HepG2 (cell line): Measurements from ENCODE around the gene GDAP1L1. TPM values are rescaled to one million over a fixed set of nuclear protein-coding genes. Genes with fewer than 3 reads are reported as not detected.
A peak's percentile ranks its signal among the peaks of the same experiment; 100 is the strongest.

Source experiments
- ARID2 ChIP-seq: sonication (generic); formaldehyde crosslinking; IDR thresholded peaks from 2 replicates; pipeline ENCODE4 v1.8.1; 2022; ENCODE audit warnings: mild to moderate bottlenecking, missing genetic modification reagents, borderline replicate concordance
- ATF4 ChIP-seq, 2 experiments: fragments of 450-650 bp in 1 of 2; sonication (generic) in 1 of 2; formaldehyde crosslinking; IDR thresholded peaks; 2 replicates each; pipeline versions ENCODE4 v1.5.0 to v1.8.0; 2020 to 2022; ENCODE audit warnings: mild to moderate bottlenecking in 1 of 2, missing genetic modification reagents in 1 of 2
- IKZF5 ChIP-seq: IDR thresholded peaks from 2 replicates; pipeline ENCODE4 v1.6.1; 2018; ENCODE audit warnings: missing genetic modification reagents, mild to moderate bottlenecking, missing compliant biosample characterization
- MAZ ChIP-seq, 2 experiments: sonication (generic) in 1 of 2; formaldehyde crosslinking in 1 of 2; IDR thresholded peaks; 2 replicates each; pipeline versions ENCODE4 v1.5.0 to v1.6.1; 2012 to 2020; ENCODE audit warnings: low read depth in 2 of 2, mild to moderate bottlenecking in 2 of 2, borderline replicate concordance in 1 of 2, improper control_type of control experiment in 1 of 2, low read length in 1 of 2, missing genetic modification reagents in 1 of 2, moderate library complexity in 1 of 2
- NCOA5 ChIP-seq: sonication (generic); formaldehyde crosslinking; IDR thresholded peaks from 2 replicates; pipeline ENCODE4 v1.4.0; 2020; ENCODE audit warnings: missing genetic modification reagents
- POLR2A ChIP-seq, 2 experiments: IDR thresholded peaks; 2 replicates each; pipeline ENCODE4 v1.6.1; 2011; ENCODE audit warnings: low read depth in 2 of 2, low read length in 2 of 2, mild to moderate bottlenecking in 1 of 2, moderate library complexity in 1 of 2; ENCODE audit not compliant: insufficient read depth in 1 of 2
- RFXANK ChIP-seq: IDR thresholded peaks from 2 replicates; pipeline ENCODE4 v1.6.1; 2016
- XBP1 ChIP-seq: sonication (generic); formaldehyde crosslinking; IDR thresholded peaks from 2 replicates; pipeline ENCODE4 v1.5.0; 2020; ENCODE audit warnings: missing genetic modification reagents
- ZBTB39 ChIP-seq: sonication (generic); formaldehyde crosslinking; IDR thresholded peaks from 2 replicates; pipeline ENCODE4 v1.5.0; 2020; ENCODE audit warnings: missing genetic modification reagents
- ZBTB8A ChIP-seq: sonication (generic); formaldehyde crosslinking; IDR thresholded peaks from 2 replicates; pipeline ENCODE4 v1.4.0; 2020; ENCODE audit warnings: mild to moderate bottlenecking, low read depth, missing genetic modification reagents, borderline replicate concordance
- ZFX ChIP-seq: sonication (generic); formaldehyde crosslinking; IDR thresholded peaks from 2 replicates; pipeline ENCODE4 v1.4.0; 2020; ENCODE audit warnings: mild to moderate bottlenecking, low read depth, missing genetic modification reagents, moderate library complexity
- ZNF691 ChIP-seq: sonication (generic); formaldehyde crosslinking; IDR thresholded peaks from 2 replicates; pipeline ENCODE4 v1.4.0; 2020; ENCODE audit warnings: missing genetic modification reagents, low read depth, mild to moderate bottlenecking, borderline replicate concordance
- ZNF777 ChIP-seq: sonication (generic); formaldehyde crosslinking; IDR thresholded peaks from 2 replicates; pipeline ENCODE4 v1.4.0; 2020; ENCODE audit warnings: missing genetic modification reagents
- polyA plus RNA-seq, 8 experiments: library from polyadenylated mRNA; depleted of rRNA in 3 of 8; stranded (reverse) in 7 of 8; unstranded in 1 of 8; fragments of >200 nt; fragmentation: Illumina TruSeq in 4 of 8; extraction: Trizol in 4 of 8; gene quantifications; 2 replicates each; pipeline versions ENCODE4 v1.2.1 to v1.2.3, GENCODE V29; 2011 to 2016; ENCODE audit warnings: low read depth in 4 of 8, missing spikeins in 1 of 8, mixed read lengths in 1 of 8; ENCODE audit not compliant: insufficient read depth in 1 of 8
- total RNA-seq, 5 experiments: library from RNA; depleted of rRNA; stranded (reverse); fragments of >200 nt; fragmentation: Illumina TruSeq; extraction: Trizol; gene quantifications; 2 replicates each; pipeline ENCODE4 v1.2.3, GENCODE V29; 2016; ENCODE audit warnings: low read depth in 1 of 5
- TF ChIP-seq, protein P1 (sequence below): sonication (generic); formaldehyde crosslinking; IDR thresholded peaks from 2 replicates; pipeline ENCODE4 v1.4.0; 2020; ENCODE audit warnings: mild to moderate bottlenecking, missing genetic modification reagents
- TF ChIP-seq, protein P2 (sequence below): sonication (generic); formaldehyde crosslinking; IDR thresholded peaks from 2 replicates; pipeline ENCODE4 v1.8.1; 2023; ENCODE audit warnings: mild to moderate bottlenecking, missing genetic modification reagents

Gene GDAP1L1
- total and polyA plus RNA-seq, 2 of the 13 experiments (the other 11 are each of a cell fraction or from before 2014, with no cell fraction given) = 0.04 TPM; not detected in 1

DNA sequence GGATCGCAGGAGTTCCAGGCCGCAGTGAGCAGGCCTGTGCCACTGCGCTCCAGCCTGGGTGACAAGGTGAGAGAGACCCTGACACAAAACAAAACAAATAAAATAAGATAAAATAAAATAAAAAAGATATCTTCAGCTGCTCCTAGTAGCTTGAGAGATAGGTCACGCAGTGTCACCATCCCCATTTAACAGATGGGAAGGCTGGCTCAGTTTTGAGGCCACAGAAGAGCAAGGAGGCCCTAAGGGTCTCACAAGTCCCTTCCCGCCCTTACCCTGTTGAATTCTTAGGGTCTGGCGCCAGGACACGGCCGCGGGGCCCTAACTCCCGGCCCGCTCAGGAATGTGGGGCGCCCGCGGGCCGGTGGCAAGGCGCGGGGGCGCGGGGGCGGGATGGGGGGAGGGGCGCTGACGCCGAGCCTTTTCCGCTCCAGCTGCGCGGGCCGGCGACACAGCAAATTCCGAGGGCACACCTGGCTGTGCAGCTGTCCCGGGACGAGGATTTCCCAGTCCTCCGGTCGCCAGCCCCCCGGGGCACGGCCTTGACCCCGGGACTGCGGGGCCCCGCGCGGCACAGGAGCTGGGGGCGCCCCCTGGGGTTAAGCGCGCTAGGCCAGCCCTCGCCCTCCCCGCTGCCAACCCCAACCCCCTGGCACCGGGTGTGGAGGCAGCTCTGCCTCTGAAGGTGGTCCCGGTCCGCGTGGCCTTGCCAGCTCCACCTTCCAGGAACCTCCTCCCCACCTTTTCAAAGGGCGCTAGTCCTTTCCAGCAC lies 79.5 kb downstream of the GDAP1L1 start (continued):
- TF ChIP-seq, protein P1, sequence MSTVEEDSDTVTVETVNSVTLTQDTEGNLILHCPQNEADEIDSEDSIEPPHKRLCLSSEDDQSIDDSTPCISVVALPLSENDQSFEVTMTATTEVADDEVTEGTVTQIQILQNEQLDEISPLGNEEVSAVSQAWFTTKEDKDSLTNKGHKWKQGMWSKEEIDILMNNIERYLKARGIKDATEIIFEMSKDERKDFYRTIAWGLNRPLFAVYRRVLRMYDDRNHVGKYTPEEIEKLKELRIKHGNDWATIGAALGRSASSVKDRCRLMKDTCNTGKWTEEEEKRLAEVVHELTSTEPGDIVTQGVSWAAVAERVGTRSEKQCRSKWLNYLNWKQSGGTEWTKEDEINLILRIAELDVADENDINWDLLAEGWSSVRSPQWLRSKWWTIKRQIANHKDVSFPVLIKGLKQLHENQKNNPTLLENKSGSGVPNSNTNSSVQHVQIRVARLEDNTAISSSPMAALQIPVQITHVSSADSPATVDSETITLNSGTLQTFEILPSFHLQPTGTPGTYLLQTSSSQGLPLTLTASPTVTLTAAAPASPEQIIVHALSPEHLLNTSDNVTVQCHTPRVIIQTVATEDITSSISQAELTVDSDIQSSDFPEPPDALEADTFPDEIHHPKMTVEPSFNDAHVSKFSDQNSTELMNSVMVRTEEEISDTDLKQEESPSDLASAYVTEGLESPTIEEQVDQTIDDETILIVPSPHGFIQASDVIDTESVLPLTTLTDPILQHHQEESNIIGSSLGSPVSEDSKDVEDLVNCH (CRISPR knock-in tag) = no peak
- TF ChIP-seq ARID2 (CRISPR knock-in tag) = 0 out of 2 replicates have a peak, but pooled peaks have one; percentile 40
- no peak for TF ChIP-seq ZNF777 (CRISPR knock-in tag)
- TF ChIP-seq, protein P2, sequence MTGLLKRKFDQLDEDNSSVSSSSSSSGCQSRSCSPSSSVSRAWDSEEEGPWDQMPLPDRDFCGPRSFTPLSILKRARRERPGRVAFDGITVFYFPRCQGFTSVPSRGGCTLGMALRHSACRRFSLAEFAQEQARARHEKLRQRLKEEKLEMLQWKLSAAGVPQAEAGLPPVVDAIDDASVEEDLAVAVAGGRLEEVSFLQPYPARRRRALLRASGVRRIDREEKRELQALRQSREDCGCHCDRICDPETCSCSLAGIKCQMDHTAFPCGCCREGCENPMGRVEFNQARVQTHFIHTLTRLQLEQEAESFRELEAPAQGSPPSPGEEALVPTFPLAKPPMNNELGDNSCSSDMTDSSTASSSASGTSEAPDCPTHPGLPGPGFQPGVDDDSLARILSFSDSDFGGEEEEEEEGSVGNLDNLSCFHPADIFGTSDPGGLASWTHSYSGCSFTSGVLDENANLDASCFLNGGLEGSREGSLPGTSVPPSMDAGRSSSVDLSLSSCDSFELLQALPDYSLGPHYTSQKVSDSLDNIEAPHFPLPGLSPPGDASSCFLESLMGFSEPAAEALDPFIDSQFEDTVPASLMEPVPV (CRISPR knock-in tag) = 0 out of 2 replicates have a peak, but pooled peaks have one; percentile 39
- TF ChIP-seq ATF4 (CRISPR knock-in tag; IDR thresholded peaks at IDR 0.05) = no peak
- TF ChIP-seq IKZF5 (CRISPR knock-in tag) = no peak
- no peak for TF ChIP-seq ZNF691 (CRISPR knock-in tag)
- no peak for TF ChIP-seq MAZ (IDR thresholded peaks at IDR 0.05; ENCODE audit: borderline replicate concordance, low read depth, low read length)
- TF ChIP-seq MAZ (CRISPR knock-in tag; IDR thresholded peaks at IDR 0.05; ENCODE audit: low read depth) = peak; percentile 55; the same call in 1 of the 2 replicates
- no peak for TF ChIP-seq ZBTB39 (CRISPR knock-in tag)
- TF ChIP-seq XBP1 = no peak
- TF ChIP-seq POLR2A (IDR thresholded peaks at IDR 0.05; ENCODE audit: insufficient read depth in 1 of 2, low read depth in 2 of 2, low read length in 2 of 2) = no peak
- no peak for TF ChIP-seq ZBTB8A (CRISPR knock-in tag)
- TF ChIP-seq ZFX (CRISPR knock-in tag) = peak; percentile 43; the same call in 1 of the 2 replicates
- no peak for TF ChIP-seq NCOA5 (CRISPR knock-in tag)
- TF ChIP-seq RFXANK = no peak
